ENCODE results near the gene ISYNA1. TPM values are rescaled to one million over a fixed set of nuclear protein-coding genes. Genes with fewer than 3 reads are reported as not detected.
A peak's percentile ranks its signal among the peaks of the same experiment; 100 is the strongest.

The ISYNA1 gene
- total and polyA plus RNA-seq, 2 donors (not counting 3 experiments of a cell fraction or from before 2014, with no cell fraction given) = 69.0 to 70.2 TPM

GRCh38 chr19:18392417-18392816, 45.5 kb downstream of the ISYNA1 start:
- H3K79me2 ChIP-seq (ENCODE audit: control insufficient read depth, insufficient read depth, low read length) = peaks cover 13% of the 10 kb centered on the region
- no peaks in the 10 kb centered on the region for H3K9me1 ChIP-seq (replicated peaks; ENCODE audit: control insufficient read depth, extremely low read depth, insufficient read depth, low read length)
- no peaks in the 10 kb centered on the region for H3K9me3 ChIP-seq (replicated peaks; ENCODE audit: control insufficient read depth, insufficient read depth, low read length)
- FAIRE-seq (peak; percentile 84), DNase-seq (ENCODE audit: low read depth, low spot score) (peak; percentile 49)
- peaks cover 0 to 9% of the 10 kb centered on the region in 2 experiments for H3K36me3 ChIP-seq (ENCODE audit: control insufficient read depth in 2 of 2, extremely low read depth in 1 of 2, insufficient read depth in 2 of 2, low read length in 2 of 2)
- no peak overlapping the region for H3K4me2 ChIP-seq (ENCODE audit: insufficient read depth, low read length)
- H3K27ac ChIP-seq (ENCODE audit: insufficient read depth, low read depth, low read length) = no peak overlapping the region
- no peaks in the 10 kb centered on the region for H4K20me1 ChIP-seq (replicated peaks; ENCODE audit: control insufficient read depth, extremely low read depth, insufficient read depth, low read length)
- no peak overlapping the region for H2AFZ ChIP-seq (ENCODE audit: low read depth, low read length)
- no peak overlapping the region for H3K4me3 ChIP-seq (replicated peaks in 1 of 3; ENCODE audit: insufficient read depth in 1 of 3, low read depth in 1 of 3, low read length in 3 of 3)
- dilution Hi-C loops (cut with MboI; ENCODE audit: extremely low pct_ligation_motif_present, low sequenced_read_pairs) (no loop called here), intact Hi-C loops (cut with micrococcal nuclease) (no loop called here)
- CTCF ChIA-PET = interaction anchor here (0.5 to 9.4 kb wide), 7 partner anchors 9 to 113 kb away, joined by 3 to 115 read pairs (median 5); no protein-coding TSS in a partner anchor
- no TSS peak for BruUV-seq (replicated peaks)
- no peaks in the 10 kb centered on the region for H3K27me3 ChIP-seq (ENCODE audit: control insufficient read depth in 2 of 2, insufficient read depth in 2 of 2, low read length in 2 of 2)
- H3K4me1 ChIP-seq (ENCODE audit: control insufficient read depth, extremely low read depth, insufficient read depth, low read length) = peaks cover 6% of the 10 kb centered on the region
- POLR2A ChIA-PET = interaction anchor here (1.0 kb wide), 1 partner anchor 111 kb away, joined by 4 read pairs; the partner anchor contains the start of gene JUND
- TF ChIP-seq GATA2 (IDR thresholded peaks at IDR 0.05; ENCODE audit: insufficient read depth, insufficient read length, low read depth, low read length) (peak; percentile 39), FOS (IDR thresholded peaks at IDR 0.05; ENCODE audit: borderline replicate concordance, insufficient read depth, low read length) (peak; percentile 72), JUN (IDR thresholded peaks at IDR 0.05; ENCODE audit: borderline replicate concordance, insufficient read depth, insufficient read length, low read depth) (peak; percentile 14)
- TF ChIP-seq, protein P1, sequence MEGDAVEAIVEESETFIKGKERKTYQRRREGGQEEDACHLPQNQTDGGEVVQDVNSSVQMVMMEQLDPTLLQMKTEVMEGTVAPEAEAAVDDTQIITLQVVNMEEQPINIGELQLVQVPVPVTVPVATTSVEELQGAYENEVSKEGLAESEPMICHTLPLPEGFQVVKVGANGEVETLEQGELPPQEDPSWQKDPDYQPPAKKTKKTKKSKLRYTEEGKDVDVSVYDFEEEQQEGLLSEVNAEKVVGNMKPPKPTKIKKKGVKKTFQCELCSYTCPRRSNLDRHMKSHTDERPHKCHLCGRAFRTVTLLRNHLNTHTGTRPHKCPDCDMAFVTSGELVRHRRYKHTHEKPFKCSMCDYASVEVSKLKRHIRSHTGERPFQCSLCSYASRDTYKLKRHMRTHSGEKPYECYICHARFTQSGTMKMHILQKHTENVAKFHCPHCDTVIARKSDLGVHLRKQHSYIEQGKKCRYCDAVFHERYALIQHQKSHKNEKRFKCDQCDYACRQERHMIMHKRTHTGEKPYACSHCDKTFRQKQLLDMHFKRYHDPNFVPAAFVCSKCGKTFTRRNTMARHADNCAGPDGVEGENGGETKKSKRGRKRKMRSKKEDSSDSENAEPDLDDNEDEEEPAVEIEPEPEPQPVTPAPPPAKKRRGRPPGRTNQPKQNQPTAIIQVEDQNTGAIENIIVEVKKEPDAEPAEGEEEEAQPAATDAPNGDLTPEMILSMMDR (IDR thresholded peaks at IDR 0.05; ENCODE audit: extremely low read depth in 1 of 2, insufficient read depth in 1 of 2, low read depth in 1 of 2, low read length in 2 of 2) = no peak
- H3K9ac ChIP-seq (replicated peaks; ENCODE audit: extremely low read depth, insufficient read depth, low read length) = no peak overlapping the region
